Measurements from ENCODE around the gene DNAJB14. TPM values are rescaled to one million over a fixed set of nuclear protein-coding genes. Genes with fewer than 3 reads are reported as not detected.

Gene DNAJB14
- total and polyA plus RNA-seq, 2 of the 13 experiments (the other 11 are each of a cell fraction or from before 2014, with no cell fraction given), result 9.1 to 38.1 TPM

DNA sequence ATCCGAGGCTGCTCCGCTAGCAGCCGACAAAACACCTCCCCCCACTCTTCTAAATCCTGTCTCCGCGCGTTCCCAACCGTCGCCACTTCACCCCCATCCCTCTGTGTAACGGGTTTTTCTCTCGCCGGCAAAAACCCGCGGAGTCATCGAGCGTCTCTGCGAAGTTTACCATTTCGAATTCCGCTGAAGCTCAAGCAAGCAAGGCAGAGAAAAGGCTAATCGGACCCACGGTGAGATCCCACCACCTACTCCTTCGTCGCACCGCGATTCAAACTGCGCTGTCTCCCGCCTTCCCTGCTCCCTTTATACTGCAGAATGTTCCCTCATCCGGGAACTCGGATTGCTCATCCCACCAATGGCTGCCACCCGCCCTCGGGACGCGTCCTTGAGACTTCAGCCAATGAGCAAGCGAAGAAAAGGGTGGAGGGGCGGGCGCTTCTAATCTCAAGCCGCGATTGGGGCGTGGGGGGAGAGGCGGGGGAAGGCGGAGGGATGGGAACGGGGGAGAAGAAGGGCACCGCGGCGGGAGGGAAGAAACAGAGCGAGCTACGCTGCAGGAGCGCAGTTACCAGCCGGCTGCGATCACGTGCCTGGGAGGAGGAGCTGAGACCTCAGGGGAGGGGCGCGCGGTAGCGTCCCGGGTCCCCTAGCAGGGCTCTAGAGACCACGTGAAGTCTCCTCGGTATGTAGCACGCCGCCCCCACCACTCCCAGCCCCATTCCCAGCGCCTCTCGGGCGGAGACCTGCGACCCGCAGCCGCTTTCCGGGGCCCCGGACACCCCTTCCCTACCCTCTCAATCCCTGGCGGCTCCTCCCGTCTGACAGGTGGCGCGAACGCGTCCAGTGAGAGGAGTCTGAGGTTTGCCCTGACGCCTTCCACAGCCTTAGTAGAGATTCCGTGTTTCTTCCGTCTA, 3.8 kb upstream of the DNAJB14 start, which contains the start of gene H2AZ1 (continued):
- TF ChIP-seq, protein P1, sequence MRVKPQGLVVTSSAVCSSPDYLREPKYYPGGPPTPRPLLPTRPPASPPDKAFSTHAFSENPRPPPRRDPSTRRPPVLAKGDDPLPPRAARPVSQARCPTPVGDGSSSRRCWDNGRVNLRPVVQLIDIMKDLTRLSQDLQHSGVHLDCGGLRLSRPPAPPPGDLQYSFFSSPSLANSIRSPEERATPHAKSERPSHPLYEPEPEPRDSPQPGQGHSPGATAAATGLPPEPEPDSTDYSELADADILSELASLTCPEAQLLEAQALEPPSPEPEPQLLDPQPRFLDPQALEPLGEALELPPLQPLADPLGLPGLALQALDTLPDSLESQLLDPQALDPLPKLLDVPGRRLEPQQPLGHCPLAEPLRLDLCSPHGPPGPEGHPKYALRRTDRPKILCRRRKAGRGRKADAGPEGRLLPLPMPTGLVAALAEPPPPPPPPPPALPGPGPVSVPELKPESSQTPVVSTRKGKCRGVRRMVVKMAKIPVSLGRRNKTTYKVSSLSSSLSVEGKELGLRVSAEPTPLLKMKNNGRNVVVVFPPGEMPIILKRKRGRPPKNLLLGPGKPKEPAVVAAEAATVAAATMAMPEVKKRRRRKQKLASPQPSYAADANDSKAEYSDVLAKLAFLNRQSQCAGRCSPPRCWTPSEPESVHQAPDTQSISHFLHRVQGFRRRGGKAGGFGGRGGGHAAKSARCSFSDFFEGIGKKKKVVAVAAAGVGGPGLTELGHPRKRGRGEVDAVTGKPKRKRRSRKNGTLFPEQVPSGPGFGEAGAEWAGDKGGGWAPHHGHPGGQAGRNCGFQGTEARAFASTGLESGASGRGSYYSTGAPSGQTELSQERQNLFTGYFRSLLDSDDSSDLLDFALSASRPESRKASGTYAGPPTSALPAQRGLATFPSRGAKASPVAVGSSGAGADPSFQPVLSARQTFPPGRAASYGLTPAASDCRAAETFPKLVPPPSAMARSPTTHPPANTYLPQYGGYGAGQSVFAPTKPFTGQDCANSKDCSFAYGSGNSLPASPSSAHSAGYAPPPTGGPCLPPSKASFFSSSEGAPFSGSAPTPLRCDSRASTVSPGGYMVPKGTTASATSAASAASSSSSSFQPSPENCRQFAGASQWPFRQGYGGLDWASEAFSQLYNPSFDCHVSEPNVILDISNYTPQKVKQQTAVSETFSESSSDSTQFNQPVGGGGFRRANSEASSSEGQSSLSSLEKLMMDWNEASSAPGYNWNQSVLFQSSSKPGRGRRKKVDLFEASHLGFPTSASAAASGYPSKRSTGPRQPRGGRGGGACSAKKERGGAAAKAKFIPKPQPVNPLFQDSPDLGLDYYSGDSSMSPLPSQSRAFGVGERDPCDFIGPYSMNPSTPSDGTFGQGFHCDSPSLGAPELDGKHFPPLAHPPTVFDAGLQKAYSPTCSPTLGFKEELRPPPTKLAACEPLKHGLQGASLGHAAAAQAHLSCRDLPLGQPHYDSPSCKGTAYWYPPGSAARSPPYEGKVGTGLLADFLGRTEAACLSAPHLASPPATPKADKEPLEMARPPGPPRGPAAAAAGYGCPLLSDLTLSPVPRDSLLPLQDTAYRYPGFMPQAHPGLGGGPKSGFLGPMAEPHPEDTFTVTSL (CRISPR knock-in tag; IDR thresholded peaks at IDR 0.05; ENCODE audit: borderline replicate concordance), result no peak
- TF ChIP-seq HMGA1 (CRISPR knock-in tag; conservative IDR thresholded peaks at IDR 0.05), result no peak
- no peak for TF ChIP-seq ZNF569 (CRISPR knock-in tag; IDR thresholded peaks at IDR 0.05; ENCODE audit: borderline replicate concordance)
- no peak for TF ChIP-seq KLF13 (CRISPR knock-in tag; IDR thresholded peaks at IDR 0.05)
- no peak for TF ChIP-seq ZNF562 (CRISPR knock-in tag; IDR thresholded peaks at IDR 0.05; ENCODE audit: borderline replicate concordance)
- peak; percentile 67 for TF ChIP-seq FOSL2 (CRISPR knock-in tag; IDR thresholded peaks at IDR 0.05)
- TF ChIP-seq HHEX (CRISPR knock-in tag; IDR thresholded peaks at IDR 0.05), result no peak
- TF ChIP-seq ZNF788 (CRISPR knock-in tag; IDR thresholded peaks at IDR 0.05; ENCODE audit: borderline replicate concordance), result peak; percentile 54
- TF ChIP-seq, protein P2, sequence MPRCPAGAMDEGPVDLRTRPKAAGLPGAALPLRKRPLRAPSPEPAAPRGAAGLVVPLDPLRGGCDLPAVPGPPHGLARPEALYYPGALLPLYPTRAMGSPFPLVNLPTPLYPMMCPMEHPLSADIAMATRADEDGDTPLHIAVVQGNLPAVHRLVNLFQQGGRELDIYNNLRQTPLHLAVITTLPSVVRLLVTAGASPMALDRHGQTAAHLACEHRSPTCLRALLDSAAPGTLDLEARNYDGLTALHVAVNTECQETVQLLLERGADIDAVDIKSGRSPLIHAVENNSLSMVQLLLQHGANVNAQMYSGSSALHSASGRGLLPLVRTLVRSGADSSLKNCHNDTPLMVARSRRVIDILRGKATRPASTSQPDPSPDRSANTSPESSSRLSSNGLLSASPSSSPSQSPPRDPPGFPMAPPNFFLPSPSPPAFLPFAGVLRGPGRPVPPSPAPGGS (CRISPR knock-in tag; IDR thresholded peaks at IDR 0.05), result no peak
- TF ChIP-seq, protein P3, sequence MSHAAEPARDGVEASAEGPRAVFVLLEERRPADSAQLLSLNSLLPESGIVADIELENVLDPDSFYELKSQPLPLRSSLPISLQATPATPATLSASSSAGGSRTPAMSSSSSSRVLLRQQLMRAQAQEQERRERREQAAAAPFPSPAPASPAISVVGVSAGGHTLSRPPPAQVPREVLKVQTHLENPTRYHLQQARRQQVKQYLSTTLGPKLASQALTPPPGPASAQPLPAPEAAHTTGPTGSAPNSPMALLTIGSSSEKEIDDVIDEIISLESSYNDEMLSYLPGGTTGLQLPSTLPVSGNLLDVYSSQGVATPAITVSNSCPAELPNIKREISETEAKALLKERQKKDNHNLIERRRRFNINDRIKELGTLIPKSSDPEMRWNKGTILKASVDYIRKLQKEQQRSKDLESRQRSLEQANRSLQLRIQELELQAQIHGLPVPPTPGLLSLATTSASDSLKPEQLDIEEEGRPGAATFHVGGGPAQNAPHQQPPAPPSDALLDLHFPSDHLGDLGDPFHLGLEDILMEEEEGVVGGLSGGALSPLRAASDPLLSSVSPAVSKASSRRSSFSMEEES (CRISPR knock-in tag; IDR thresholded peaks at IDR 0.05), result peak; percentile 71; the same call in 1 of the 2 replicates
- TF ChIP-seq, protein P4, sequence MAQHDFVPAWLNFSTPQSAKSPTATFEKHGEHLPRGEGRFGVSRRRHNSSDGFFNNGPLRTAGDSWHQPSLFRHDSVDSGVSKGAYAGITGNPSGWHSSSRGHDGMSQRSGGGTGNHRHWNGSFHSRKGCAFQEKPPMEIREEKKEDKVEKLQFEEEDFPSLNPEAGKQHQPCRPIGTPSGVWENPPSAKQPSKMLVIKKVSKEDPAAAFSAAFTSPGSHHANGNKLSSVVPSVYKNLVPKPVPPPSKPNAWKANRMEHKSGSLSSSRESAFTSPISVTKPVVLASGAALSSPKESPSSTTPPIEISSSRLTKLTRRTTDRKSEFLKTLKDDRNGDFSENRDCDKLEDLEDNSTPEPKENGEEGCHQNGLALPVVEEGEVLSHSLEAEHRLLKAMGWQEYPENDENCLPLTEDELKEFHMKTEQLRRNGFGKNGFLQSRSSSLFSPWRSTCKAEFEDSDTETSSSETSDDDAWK (CRISPR knock-in tag; IDR thresholded peaks at IDR 0.05), result no peak
- 0 out of 2 replicates have a peak, but pooled peaks have one; percentile 24 for TF ChIP-seq ARNTL (CRISPR knock-in tag; IDR thresholded peaks at IDR 0.05)
- peak; percentile 17 for TF ChIP-seq ISL2 (CRISPR knock-in tag; IDR thresholded peaks at IDR 0.05)
- no peak for TF ChIP-seq CBX2 (IDR thresholded peaks at IDR 0.05; ENCODE audit: low read depth, low read length)
- TF ChIP-seq CBX2 (CRISPR knock-in tag; IDR thresholded peaks at IDR 0.05; ENCODE audit: low read depth), result no peak
- TF ChIP-seq ZNF543 (CRISPR knock-in tag; IDR thresholded peaks at IDR 0.05), result 0 out of 2 replicates have a peak, but pooled peaks have one; percentile 39
- no peak for TF ChIP-seq SYNCRIP (IDR thresholded peaks at IDR 0.05; ENCODE audit: insufficient read depth, low read depth, low read length)
- TF ChIP-seq, protein P5, sequence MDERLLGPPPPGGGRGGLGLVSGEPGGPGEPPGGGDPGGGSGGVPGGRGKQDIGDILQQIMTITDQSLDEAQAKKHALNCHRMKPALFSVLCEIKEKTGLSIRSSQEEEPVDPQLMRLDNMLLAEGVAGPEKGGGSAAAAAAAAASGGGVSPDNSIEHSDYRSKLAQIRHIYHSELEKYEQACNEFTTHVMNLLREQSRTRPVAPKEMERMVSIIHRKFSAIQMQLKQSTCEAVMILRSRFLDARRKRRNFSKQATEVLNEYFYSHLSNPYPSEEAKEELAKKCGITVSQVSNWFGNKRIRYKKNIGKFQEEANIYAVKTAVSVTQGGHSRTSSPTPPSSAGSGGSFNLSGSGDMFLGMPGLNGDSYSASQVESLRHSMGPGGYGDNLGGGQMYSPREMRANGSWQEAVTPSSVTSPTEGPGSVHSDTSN (CRISPR knock-in tag; IDR thresholded peaks at IDR 0.05), result no peak

All from HepG2 (cell line).